Glutamatergic neuron (in vitro differentiated cells): ENCODE results near the gene PSME3IP1. TPM values are rescaled to one million over a fixed set of nuclear protein-coding genes. Genes with fewer than 3 reads are reported as not detected.

ENCODE experiments used
- DNase-seq: peaks from one replicate; pipeline ENCODE4 v3.0.0; 2022
- H3K27ac Mint-ChIP-seq: one replicate; pipeline ENCODE4 v1.8.0; 2020; ENCODE audit warnings: mild to moderate bottlenecking, mixed read lengths, inconsistent platforms; ENCODE audit not compliant: unreplicated experiment
- H3K27me3 Mint-ChIP-seq: one replicate; pipeline ENCODE4 v1.8.0; 2020; ENCODE audit warnings: mild to moderate bottlenecking, moderate library complexity, mixed read lengths, inconsistent platforms; ENCODE audit not compliant: unreplicated experiment
- H3K36me3 Mint-ChIP-seq: one replicate; pipeline ENCODE4 v1.8.0; 2020; ENCODE audit warnings: mild to moderate bottlenecking, mixed read lengths, inconsistent platforms; ENCODE audit not compliant: unreplicated experiment
- H3K4me1 Mint-ChIP-seq: one replicate; pipeline ENCODE4 v1.8.0; 2020; ENCODE audit warnings: mild to moderate bottlenecking, low read depth, mixed read lengths, inconsistent platforms; ENCODE audit not compliant: unreplicated experiment
- H3K4me3 Mint-ChIP-seq: one replicate; pipeline ENCODE4 v1.8.0; 2020; ENCODE audit warnings: mild to moderate bottlenecking, mixed read lengths, inconsistent platforms; ENCODE audit not compliant: unreplicated experiment
- H3K9me3 Mint-ChIP-seq: one replicate; pipeline ENCODE4 v1.8.0; 2020; ENCODE audit warnings: mild to moderate bottlenecking, moderate library complexity, mixed read lengths, inconsistent platforms; ENCODE audit not compliant: unreplicated experiment
- total RNA-seq: library from RNA; stranded (reverse); fragmentation: NEBNext Ultra II Directional; extraction: Animal tissue kit (Norgen Biotek cat#: 25700); gene quantifications from one replicate; pipeline ENCODE4 v1.2.1, GENCODE V29; 2021; ENCODE audit not compliant: unreplicated experiment
- TF ChIP-seq, protein P1 (sequence below): fragments of 200-600 bp; sonication (generic); IDR thresholded peaks from one replicate; pipeline ENCODE4 v1.5.0; 2021; ENCODE audit not compliant: partially characterized antibody, unreplicated experiment

The PSME3IP1 gene
- total RNA-seq, 1 donor from 2014 or later = 124 TPM

DNA sequence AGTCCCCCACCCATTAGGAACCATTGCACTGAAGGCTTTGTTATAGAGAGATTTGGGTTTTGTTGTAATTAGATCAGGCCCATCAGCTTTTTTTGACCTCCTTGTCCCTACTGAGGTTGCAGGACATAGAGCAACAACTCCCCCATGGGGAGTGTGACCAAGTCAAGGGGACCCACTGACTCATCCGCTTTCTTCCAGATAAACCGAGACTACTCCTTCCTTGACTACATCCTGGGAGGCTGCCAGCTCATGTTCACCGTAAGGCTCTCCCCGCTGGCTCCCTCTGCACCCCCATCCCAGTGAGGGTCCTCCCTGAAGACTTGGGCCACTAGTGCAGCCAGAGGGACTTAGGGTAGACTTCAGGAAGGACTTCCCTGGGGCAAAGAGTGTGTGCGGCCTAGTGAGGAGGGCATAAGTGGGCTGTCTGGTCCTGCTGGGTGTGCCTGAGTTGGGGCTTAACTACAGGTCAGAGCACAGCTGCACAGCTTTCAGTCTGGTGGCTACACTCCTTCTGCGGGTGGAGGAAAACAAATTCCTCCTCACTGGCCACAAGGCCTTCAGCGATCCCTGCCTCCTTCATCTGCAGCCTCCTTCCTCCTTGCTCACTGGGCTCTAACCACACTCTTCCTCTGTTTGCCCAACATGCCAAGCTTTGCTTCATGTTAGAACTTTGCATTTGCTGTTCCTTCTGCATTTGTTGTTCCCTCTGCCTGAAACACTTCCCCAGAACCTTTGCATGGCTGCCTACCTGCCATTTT lies 62.4 kb downstream of the PSME3IP1 start:
- TF ChIP-seq, protein P1, sequence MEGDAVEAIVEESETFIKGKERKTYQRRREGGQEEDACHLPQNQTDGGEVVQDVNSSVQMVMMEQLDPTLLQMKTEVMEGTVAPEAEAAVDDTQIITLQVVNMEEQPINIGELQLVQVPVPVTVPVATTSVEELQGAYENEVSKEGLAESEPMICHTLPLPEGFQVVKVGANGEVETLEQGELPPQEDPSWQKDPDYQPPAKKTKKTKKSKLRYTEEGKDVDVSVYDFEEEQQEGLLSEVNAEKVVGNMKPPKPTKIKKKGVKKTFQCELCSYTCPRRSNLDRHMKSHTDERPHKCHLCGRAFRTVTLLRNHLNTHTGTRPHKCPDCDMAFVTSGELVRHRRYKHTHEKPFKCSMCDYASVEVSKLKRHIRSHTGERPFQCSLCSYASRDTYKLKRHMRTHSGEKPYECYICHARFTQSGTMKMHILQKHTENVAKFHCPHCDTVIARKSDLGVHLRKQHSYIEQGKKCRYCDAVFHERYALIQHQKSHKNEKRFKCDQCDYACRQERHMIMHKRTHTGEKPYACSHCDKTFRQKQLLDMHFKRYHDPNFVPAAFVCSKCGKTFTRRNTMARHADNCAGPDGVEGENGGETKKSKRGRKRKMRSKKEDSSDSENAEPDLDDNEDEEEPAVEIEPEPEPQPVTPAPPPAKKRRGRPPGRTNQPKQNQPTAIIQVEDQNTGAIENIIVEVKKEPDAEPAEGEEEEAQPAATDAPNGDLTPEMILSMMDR = no peak
- DNase-seq = no peak
- H3K36me3 Mint-ChIP-seq = no peaks in the 10 kb centered on the region
- H3K9me3 Mint-ChIP-seq = peaks cover 4% of the 10 kb centered on the region
- H3K4me1 Mint-ChIP-seq = no peaks in the 10 kb centered on the region
- H3K27ac Mint-ChIP-seq = no peak overlapping the region
- H3K4me3 Mint-ChIP-seq = no peak overlapping the region
- peaks cover 4% of the 10 kb centered on the region for H3K27me3 Mint-ChIP-seq

DNA sequence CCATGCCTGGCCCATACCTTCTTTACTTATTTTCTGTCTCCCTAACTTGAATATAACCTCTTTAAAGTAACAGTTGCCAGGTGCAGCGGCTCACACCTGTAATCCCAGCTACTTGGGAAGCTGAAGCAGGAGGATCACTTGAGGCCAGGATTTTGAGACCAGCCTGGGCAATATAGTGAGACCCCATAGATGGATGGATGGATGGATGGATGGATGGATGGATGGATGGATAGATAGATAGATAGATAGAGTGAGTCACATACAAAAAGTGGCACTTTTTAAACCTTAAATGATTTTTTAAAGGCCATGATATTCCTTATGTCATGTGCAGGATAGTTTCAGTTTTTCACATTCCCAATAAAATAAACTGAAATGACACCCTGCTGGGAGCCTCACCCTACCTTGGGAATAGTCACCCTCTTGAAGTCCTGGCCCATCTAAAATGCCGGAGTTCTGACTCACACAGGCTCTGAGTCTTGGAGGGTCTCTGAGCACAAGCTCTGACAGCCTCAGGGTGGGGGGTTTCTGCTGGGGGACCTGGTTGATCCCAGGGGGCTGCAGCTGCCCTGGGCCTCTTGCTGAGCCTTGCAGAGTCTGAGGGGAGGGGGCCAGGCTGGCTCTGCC lies 67.3 kb downstream of the PSME3IP1 start:
- no peak for DNase-seq
- Mint-ChIP-seq H3K4me1 (peaks cover 3% of the 10 kb centered on the region), H3K27me3 (peaks cover 4% of the 10 kb centered on the region), H3K36me3 (no peaks in the 10 kb centered on the region), H3K9me3 (peaks cover 2% of the 10 kb centered on the region), H3K4me3 (no peak overlapping the region), H3K27ac (no peak overlapping the region)
- TF ChIP-seq, protein P1 = no peak

DNA sequence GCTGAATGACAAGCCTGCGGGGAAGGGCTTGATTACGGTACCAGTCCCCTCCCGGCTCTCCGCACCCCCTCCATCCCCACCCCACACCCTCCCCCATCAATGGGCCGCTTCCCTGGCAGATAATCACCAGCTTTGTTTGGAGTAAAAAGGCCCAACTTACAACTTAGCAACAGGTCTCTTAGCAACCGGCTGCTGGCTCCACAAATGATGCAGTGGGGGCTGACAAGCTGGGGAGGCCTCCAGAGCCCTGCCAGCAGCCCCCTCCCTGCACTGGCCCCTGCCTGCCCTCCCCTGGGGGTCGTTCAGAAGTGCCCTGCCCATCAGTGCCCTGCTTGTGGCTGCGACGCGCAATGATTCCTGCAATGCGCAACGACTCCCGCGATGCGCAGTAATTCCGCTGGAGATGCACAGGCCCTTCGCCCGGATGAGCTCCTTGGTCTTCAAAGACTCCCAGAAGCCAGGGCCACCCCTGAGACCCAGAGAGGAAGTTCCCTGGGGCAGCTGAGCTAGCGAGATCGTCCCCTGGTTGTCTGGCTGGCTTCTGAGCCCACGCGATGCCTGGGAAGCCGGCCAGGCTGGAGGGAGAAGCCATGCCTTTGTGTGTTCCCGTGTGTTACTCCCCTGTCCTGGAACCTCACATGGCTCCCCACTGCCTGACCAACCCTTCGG lies 70.2 kb downstream of the PSME3IP1 start:
- TF ChIP-seq, protein P1 = no peak
- H3K27ac Mint-ChIP-seq = no peak overlapping the region
- H3K27me3 Mint-ChIP-seq = peaks cover 4% of the 10 kb centered on the region
- H3K4me3 Mint-ChIP-seq = no peak overlapping the region
- no peak for DNase-seq
- H3K36me3 Mint-ChIP-seq = no peaks in the 10 kb centered on the region
- peaks cover 2% of the 10 kb centered on the region for H3K9me3 Mint-ChIP-seq
- H3K4me1 Mint-ChIP-seq = peaks cover 3% of the 10 kb centered on the region

DNA sequence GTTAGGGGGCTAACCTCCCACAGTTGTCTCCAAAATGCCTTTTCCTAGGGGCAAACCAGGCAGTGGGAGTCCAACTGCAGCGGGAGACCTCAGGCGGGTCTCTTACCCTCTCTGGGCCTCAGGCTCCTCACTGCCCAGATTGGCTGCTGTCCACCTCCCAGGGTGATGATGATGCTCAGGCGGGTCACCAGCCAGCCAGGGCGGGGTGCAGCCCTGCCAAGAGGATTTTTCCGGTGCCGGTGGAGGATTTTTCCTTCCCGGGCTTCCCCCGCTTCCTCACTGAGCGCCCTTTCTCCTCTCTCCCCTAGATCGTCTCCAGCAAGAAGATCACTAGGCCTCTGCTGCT lies 70.7 kb downstream of the PSME3IP1 start:
- DNase-seq = no peak
- Mint-ChIP-seq H3K27ac (no peak overlapping the region), H3K27me3 (peaks cover 4% of the 10 kb centered on the region), H3K36me3 (no peaks in the 10 kb centered on the region), H3K9me3 (peaks cover 2% of the 10 kb centered on the region), H3K4me3 (no peak overlapping the region), H3K4me1 (peaks cover 3% of the 10 kb centered on the region)
- TF ChIP-seq, protein P1 = no peak

DNA sequence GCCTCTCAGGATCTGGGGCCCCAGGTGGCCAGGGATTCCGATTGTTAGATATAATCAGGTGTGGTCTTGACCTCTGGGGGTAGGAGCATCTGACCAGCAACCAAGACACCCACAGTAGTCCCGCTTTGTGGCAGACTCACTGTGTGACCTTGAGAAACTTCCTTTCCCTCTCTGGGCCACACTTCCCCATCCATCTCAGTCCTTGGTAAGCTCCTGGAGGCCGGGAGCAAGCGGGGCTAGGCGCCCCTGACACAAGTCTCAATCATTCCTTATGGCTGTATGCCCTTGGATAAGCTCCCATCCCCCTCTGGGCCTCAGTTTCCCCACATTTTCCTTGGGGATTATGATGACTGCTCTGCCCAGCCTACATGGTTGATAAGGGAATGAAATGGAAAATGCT lies 72.2 kb downstream of the PSME3IP1 start:
- no peaks in the 10 kb centered on the region for H3K36me3 Mint-ChIP-seq
- no peak overlapping the region for H3K4me3 Mint-ChIP-seq
- H3K27me3 Mint-ChIP-seq = peaks cover 2% of the 10 kb centered on the region
- H3K4me1 Mint-ChIP-seq = peaks cover 3% of the 10 kb centered on the region
- DNase-seq = no peak
- H3K27ac Mint-ChIP-seq = no peak overlapping the region
- TF ChIP-seq, protein P1 = no peak
- H3K9me3 Mint-ChIP-seq = peaks cover 2% of the 10 kb centered on the region
